Urinary bladder (tissue), 4 donors: Measurements from ENCODE around the gene NME9. TPM values are rescaled to one million over a fixed set of nuclear protein-coding genes. Genes with fewer than 3 reads are reported as not detected.

Experiments used
- DNase-seq: peaks from one replicate; pipeline ENCODE4 v3.0.0-alpha.2; 2015; ENCODE audit errors: extremely low spot score
- H3K27ac ChIP-seq: one replicate; pipeline ENCODE4 v1.5.1; 2013; ENCODE audit warnings: low read depth, mild to moderate bottlenecking, moderate library complexity
- H3K36me3 ChIP-seq: one replicate; pipeline ENCODE4 v1.6.1; 2013; ENCODE audit warnings: mild to moderate bottlenecking, moderate library complexity; ENCODE audit not compliant: insufficient read depth
- H3K4me1 ChIP-seq: one replicate; pipeline ENCODE4 v1.6.1; 2013; ENCODE audit warnings: mild to moderate bottlenecking, moderate library complexity; ENCODE audit not compliant: insufficient read depth
- H3K4me3 ChIP-seq: one replicate; pipeline ENCODE4 v1.5.1; 2013; ENCODE audit warnings: low read depth, low read length
- WGBS: extraction: QIAGEN DNeasy Blood & Tissue Kit; methylation state at CpG from one replicate; pipeline ENCODE4 v1.1.7; 2013; 5-methylcytosine and 5-hydroxymethylcytosine counted together
- polyA plus RNA-seq: library from polyadenylated mRNA; stranded (reverse); fragments of 200-250 nt; gene quantifications from one replicate; pipeline ENCODE4 v1.2.3, GENCODE V29; 2013
- total RNA-seq: library from RNA; depleted of rRNA; stranded (reverse); fragments of >200 nt; gene quantifications from one replicate; pipeline ENCODE4 v1.2.3, GENCODE V29; 2014
- donor health status: healthy with polysubstance abuse.
- donor health status: healthy.

The NME9 gene
- total and polyA plus RNA-seq, 2 donors: 0.16 TPM; not detected in 1

DNA sequence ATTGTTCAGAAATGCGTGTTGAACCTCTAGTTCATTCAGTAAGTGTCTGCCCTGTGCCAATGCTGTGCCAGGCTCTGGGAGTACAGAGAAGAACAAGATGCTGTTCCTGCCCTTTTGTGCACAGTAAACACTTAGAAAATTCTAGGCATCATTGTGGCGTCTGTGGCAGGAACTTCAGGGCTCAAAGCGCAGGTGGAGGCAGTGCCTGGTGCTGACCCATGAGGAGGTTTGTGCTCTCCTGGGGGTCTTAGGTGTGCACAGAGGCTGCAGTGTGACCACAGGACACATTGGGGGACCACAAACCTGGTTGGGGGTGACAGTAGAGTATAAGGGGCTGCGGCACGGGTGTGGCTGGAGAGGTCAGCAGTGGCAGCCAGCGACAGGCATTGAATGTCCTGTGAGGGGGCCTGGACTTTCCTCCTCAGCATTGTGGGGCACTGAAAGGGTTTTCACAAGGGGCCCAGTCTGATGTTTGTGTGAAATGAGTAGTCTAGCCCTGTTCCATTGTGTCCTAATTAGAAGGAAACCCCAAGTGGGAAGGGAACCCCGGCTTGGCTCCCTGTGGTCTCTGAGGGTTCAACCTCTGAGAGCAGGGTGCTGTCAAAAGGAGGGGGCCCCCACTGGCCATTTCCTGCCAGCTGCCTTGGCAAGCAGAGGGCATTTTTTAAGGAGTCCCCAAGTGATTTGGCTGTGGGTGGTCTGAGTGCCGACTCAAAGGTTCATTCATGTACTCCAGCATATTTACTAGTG is 39.7 kb upstream of the NME9 start:
- no peak overlapping the region for H3K27ac ChIP-seq
- 71% methylated on average over 8 of the region's 8 CpGs for WGBS

DNA sequence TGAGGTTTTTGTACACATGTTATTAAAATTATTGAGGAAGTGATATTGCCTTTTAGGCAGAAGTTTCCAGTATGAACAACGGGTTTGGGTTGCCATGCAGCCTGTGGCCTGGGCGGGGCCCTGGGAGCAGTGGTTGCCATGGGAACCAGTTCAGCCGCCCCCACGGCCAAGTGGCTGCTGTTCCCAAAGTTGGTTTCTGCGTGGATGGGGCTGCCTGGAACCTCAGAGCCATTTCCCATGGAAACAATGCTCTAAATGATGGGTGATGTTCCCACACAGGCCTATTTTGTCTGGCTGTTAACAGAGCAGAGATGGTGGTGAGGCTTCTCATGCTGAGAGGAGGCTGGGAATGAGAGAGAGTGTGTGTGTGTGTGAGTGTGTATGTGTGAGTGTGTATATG is 38.3 kb upstream of the NME9 start:
- Histone ChIP-seq H3K4me1 (no peaks in the 10 kb centered on the region), H3K4me3 (no peak overlapping the region), H3K27ac (no peak overlapping the region), H3K36me3 (no peaks in the 10 kb centered on the region)
- no peak for DNase-seq
- 39% methylated on average over 5 of the region's 5 CpGs for WGBS

More for the DNA sequence above, 39.7 kb upstream of the NME9 start:
- no peaks in the 10 kb centered on the region for H3K36me3 ChIP-seq
- DNase-seq: no peak
- no peaks in the 10 kb centered on the region for H3K4me1 ChIP-seq
- H3K4me3 ChIP-seq: no peak overlapping the region

- 78% methylated on average over 7 of the region's 7 CpGs for WGBS
Observed at GRCh38 chr3:138367326-138367850, 37.7 kb upstream of the NME9 start.

DNA sequence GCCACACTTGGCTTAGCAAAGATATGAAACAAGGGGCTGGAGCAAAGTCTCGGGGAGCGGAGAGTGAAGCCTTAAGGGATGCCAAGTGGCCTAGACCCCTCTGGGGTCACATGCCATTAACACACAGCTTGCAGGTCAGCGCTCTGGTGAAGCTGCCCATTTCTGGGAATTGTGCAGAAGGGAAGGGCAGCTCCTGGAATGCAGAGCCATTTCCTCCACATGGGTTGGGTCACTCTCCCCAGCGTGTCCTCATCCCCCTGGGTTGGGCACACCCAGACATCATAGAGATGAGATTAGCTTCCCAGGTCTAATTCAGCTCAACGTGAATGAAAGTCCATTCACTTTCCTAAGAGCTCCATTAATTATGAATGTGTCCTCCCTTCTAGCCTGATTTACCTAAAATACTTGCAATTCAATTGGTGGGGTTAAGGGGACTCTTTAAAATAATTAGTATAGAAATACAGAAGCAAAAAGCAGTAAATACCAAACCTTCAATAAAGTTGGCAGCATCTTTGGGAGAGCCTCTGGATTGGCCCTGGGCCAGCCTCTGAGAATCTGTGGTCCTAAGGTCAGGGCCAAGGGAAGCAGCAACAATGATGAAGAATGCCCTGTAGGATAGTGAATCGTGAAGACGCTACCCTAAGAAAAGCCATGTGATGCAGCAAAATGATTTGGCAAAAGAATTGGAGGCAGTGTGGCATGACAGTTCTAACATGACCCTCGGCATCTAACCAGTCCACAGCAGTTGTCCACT is 36.5 kb upstream of the NME9 start:
- H3K4me3 ChIP-seq: no peak overlapping the region
- no peak for DNase-seq
- WGBS: 78% methylated on average over 8 of the region's 8 CpGs
- no peaks in the 10 kb centered on the region for H3K4me1 ChIP-seq
- no peak overlapping the region for H3K27ac ChIP-seq
- H3K36me3 ChIP-seq: no peaks in the 10 kb centered on the region

More at GRCh38 chr3:138367326-138367850, 37.7 kb upstream of the NME9 start:
- Histone ChIP-seq H3K27ac (no peak overlapping the region), H3K4me1 (no peaks in the 10 kb centered on the region), H3K4me3 (no peak overlapping the region), H3K36me3 (no peaks in the 10 kb centered on the region)
- no peak for DNase-seq

DNA sequence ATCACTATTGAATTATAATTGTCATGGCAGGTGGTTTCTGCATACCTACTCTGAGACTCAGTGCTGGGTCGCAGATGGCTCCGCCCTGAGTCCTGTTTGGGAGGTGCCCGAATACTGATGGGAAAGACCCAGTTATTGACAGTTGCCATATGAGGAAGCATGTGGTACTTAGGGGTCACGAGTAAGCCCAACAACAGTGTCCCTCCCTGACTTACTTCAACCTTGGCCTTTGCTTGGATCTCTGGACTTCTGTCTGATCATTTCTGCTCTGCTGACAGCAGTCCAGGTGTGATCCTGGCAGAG is 35.6 kb upstream of the NME9 start:
- no peak overlapping the region for H3K4me3 ChIP-seq
- H3K36me3 ChIP-seq: no peaks in the 10 kb centered on the region
- H3K27ac ChIP-seq: no peak overlapping the region
- DNase-seq: no peak
- WGBS: 94% methylated on average over 4 of the region's 4 CpGs
- no peaks in the 10 kb centered on the region for H3K4me1 ChIP-seq

- no peak for DNase-seq
- no peaks in the 10 kb centered on the region for H3K4me1 ChIP-seq
- H3K4me3 ChIP-seq: no peak overlapping the region
- 90% methylated on average over 6 of the region's 6 CpGs for WGBS
- H3K36me3 ChIP-seq: no peaks in the 10 kb centered on the region
- no peak overlapping the region for H3K27ac ChIP-seq
Observed at GRCh38 chr3:138364356-138365252, 35.0 kb upstream of the NME9 start.

DNA sequence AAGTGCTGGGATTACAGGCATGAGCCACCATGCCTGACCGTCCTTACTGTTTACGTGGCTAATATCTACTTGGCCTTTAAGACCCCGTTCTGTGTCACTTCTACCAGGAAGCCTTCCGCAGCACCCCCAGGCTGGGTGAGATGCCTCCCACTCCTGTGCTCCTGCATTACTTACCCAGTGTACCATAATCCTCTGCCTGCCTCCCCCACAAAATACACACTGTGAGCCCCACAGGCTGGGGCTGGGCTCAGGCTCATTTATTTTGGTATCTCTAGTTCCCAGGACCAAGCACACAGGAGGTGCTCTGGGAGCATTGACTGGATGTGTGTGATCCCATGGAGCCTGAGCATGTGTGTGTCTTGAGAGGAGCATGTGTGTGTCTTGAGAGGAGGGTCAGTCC is 33.7 kb upstream of the NME9 start:
- Histone ChIP-seq H3K4me1 (no peaks in the 10 kb centered on the region), H3K4me3 (no peak overlapping the region), H3K36me3 (no peaks in the 10 kb centered on the region), H3K27ac (no peak overlapping the region)
- no peak for DNase-seq
- 89% methylated on average over 4 of the region's 4 CpGs for WGBS

DNA sequence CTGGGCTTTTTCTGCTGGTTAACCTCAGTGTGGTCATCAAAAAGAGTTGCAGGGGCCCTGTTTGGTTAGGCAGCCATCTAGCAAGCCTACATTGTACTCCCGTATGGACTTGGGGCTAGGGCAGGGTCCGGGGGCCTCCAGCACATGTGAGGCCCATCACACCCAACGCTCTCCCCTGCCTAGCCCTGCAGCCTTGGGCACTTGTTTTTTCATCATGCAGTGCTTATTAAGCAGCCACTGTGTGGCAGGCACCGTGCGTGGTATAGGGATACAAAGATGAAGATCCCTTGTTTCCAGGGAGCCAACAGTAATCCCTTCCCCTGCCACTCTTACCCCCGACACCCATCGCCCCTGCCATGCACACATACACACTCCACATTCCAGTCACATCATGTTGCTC is 32.9 kb upstream of the NME9 start:
- no peak for DNase-seq
- no peaks in the 10 kb centered on the region for H3K36me3 ChIP-seq
- no peak overlapping the region for H3K27ac ChIP-seq
- H3K4me3 ChIP-seq: no peak overlapping the region
- H3K4me1 ChIP-seq: no peaks in the 10 kb centered on the region
- WGBS: 92% methylated on average over 7 of the region's 7 CpGs

- Histone ChIP-seq H3K36me3 (no peaks in the 10 kb centered on the region), H3K4me3 (no peak overlapping the region), H3K4me1 (no peaks in the 10 kb centered on the region), H3K27ac (no peak overlapping the region)
- 80% methylated on average over 7 of the region's 7 CpGs for WGBS
- DNase-seq: no peak
Observed at GRCh38 chr3:138361561-138361971, 31.9 kb upstream of the NME9 start.

- Histone ChIP-seq H3K4me3 (no peak overlapping the region), H3K4me1 (no peaks in the 10 kb centered on the region), H3K27ac (no peak overlapping the region), H3K36me3 (no peaks in the 10 kb centered on the region)
- DNase-seq: no peak
- 93% methylated on average over 9 of the region's 9 CpGs for WGBS
Observed at GRCh38 chr3:138360869-138361525, 31.3 kb upstream of the NME9 start.

- H3K4me1 ChIP-seq: no peaks in the 10 kb centered on the region
- 91% methylated on average over 15 of the region's 15 CpGs for WGBS
- H3K36me3 ChIP-seq: no peaks in the 10 kb centered on the region
- no peak overlapping the region for H3K27ac ChIP-seq
- no peak for DNase-seq
- H3K4me3 ChIP-seq: no peak overlapping the region
Observed at GRCh38 chr3:138359919-138360868, 30.5 kb upstream of the NME9 start.

GRCh38 chr3:138359148-138359918 is 29.7 kb upstream of the NME9 start:
- H3K27ac ChIP-seq: no peak overlapping the region
- DNase-seq: no peak
- no peaks in the 10 kb centered on the region for H3K4me1 ChIP-seq
- no peak overlapping the region for H3K4me3 ChIP-seq
- 67% methylated on average over 7 of the region's 7 CpGs for whole genome bisulfite sequencing
- H3K36me3 ChIP-seq: no peaks in the 10 kb centered on the region
